ENCODE measurements around the gene BMP2K. TPM values are rescaled to one million over a fixed set of nuclear protein-coding genes. Genes with fewer than 3 reads are reported as not detected.
"Not testable (repeated sequence)": the region's sequence is repeated elsewhere in the genome, so short reads cannot be mapped to it uniquely, and the experiment has no call there.

BMP2K gene
- total RNA-seq, 1 donor from 2014 or later: 20.7 TPM

GRCh38 chr4:78787392-78788006 lies 11.3 kb downstream of the BMP2K start:
- intact Hi-C loops (cut with micrococcal nuclease): loop anchor here (2.0 kb wide), 1 partner anchor 15 kb away; no protein-coding TSS in a partner anchor

GRCh38 chr4:78788007-78788889 lies 12.1 kb downstream of the BMP2K start:
- intact Hi-C loops (cut with micrococcal nuclease): loop anchor here (2.0 kb wide), 1 partner anchor 15 kb away; no protein-coding TSS in a partner anchor

GRCh38 chr4:78795594-78796416 lies 19.7 kb downstream of the BMP2K start:
- intact Hi-C loops (cut with micrococcal nuclease): not testable (repeated sequence)

- intact Hi-C loops (cut with micrococcal nuclease): no loop called here
Observed at GRCh38 chr4:78796526-78796925, 20.4 kb downstream of the BMP2K start.

GRCh38 chr4:78797777-78798284 lies 21.7 kb downstream of the BMP2K start:
- intact Hi-C loops (cut with micrococcal nuclease): no loop called here

- intact Hi-C loops (cut with micrococcal nuclease): no loop called here
Observed at GRCh38 chr4:78799551-78800495, 23.7 kb downstream of the BMP2K start.

- intact Hi-C loops (cut with micrococcal nuclease): no loop called here
Observed at GRCh38 chr4:78800965-78801364, 24.8 kb downstream of the BMP2K start.

- intact Hi-C loops (cut with micrococcal nuclease): no loop called here
Observed at GRCh38 chr4:78803983-78804382, 27.8 kb downstream of the BMP2K start.

GRCh38 chr4:78806943-78807460 lies 30.9 kb downstream of the BMP2K start:
- intact Hi-C loops (cut with micrococcal nuclease): no loop called here

- intact Hi-C loops (cut with micrococcal nuclease): no loop called here
Observed at GRCh38 chr4:78809295-78809694, 33.1 kb downstream of the BMP2K start.

GRCh38 chr4:78809928-78810835 lies 34.0 kb downstream of the BMP2K start:
- intact Hi-C loops (cut with micrococcal nuclease): no loop called here

GRCh38 chr4:78811034-78811433 lies 34.9 kb downstream of the BMP2K start:
- intact Hi-C loops (cut with micrococcal nuclease): no loop called here

GRCh38 chr4:78818530-78819079 lies 42.5 kb downstream of the BMP2K start:
- intact Hi-C loops (cut with micrococcal nuclease): no loop called here

GRCh38 chr4:78824001-78824400 lies 47.9 kb downstream of the BMP2K start:
- intact Hi-C loops (cut with micrococcal nuclease): no loop called here

GRCh38 chr4:78827191-78827590 lies 51.0 kb downstream of the BMP2K start:
- intact Hi-C loops (cut with micrococcal nuclease): no loop called here

- intact Hi-C loops (cut with micrococcal nuclease): no loop called here
Observed at GRCh38 chr4:78829296-78829695, 53.1 kb downstream of the BMP2K start.

- intact Hi-C loops (cut with micrococcal nuclease): not testable (repeated sequence)
Observed at GRCh38 chr4:78839676-78840075, 63.5 kb downstream of the BMP2K start.

GRCh38 chr4:78840286-78840685 lies 64.1 kb downstream of the BMP2K start:
- intact Hi-C loops (cut with micrococcal nuclease): not testable (repeated sequence)

GRCh38 chr4:78845472-78845871 lies 69.3 kb downstream of the BMP2K start:
- intact Hi-C loops (cut with micrococcal nuclease): no loop called here

Measured in T-helper 1 cell treated with Interleukin-12 subunit alpha and Interleukin-12 subunit beta and Interleukin-4 antibody, amounts not matched to agents 30 ng/mL and 1 ng/mL, for 36 hours (primary cell).